SK-N-SH treated with all-trans-retinoic acid at 6 μM for 48 hours (cell line): ENCODE results near the gene CARD8.

Experiments
- BACH2 ChIP-seq: fragments of 250-450 bp; sonication (Bioruptor Pico); IDR thresholded peaks from 2 replicates; pipeline ENCODE4 v1.9.0; 2021; ENCODE audit warnings: mild to moderate bottlenecking, borderline replicate concordance
- OSR1 ChIP-seq: fragments of 250-450 bp; sonication (Bioruptor Pico); IDR thresholded peaks from 2 replicates; pipeline ENCODE4 v1.8.0; 2022; ENCODE audit warnings: moderate library complexity, mild to moderate bottlenecking, inconsistent platforms
- PPARA ChIP-seq: fragments of 250-450 bp; sonication (Bioruptor Pico); IDR thresholded peaks from 2 replicates; pipeline ENCODE4 v1.5.0; 2020; ENCODE audit warnings: mild to moderate bottlenecking, borderline replicate concordance
- ZNF8 ChIP-seq: fragments of 450-650 bp; formaldehyde crosslinking; IDR thresholded peaks from 2 replicates; pipeline ENCODE4 v1.5.0; 2020; ENCODE audit warnings: mild to moderate bottlenecking, moderate library complexity
- TF ChIP-seq, protein P1 (sequence below): fragments of 250-450 bp; sonication (Bioruptor Pico); IDR thresholded peaks from 2 replicates; pipeline ENCODE4 v1.8.0; 2020; ENCODE audit warnings: mild to moderate bottlenecking, moderate library complexity, borderline replicate concordance
- TF ChIP-seq, protein P2 (sequence below): fragments of 250-450 bp; sonication (Bioruptor Pico); IDR thresholded peaks from 2 replicates; pipeline ENCODE4 v1.5.1; 2021; ENCODE audit warnings: mild to moderate bottlenecking, moderate library complexity

DNA sequence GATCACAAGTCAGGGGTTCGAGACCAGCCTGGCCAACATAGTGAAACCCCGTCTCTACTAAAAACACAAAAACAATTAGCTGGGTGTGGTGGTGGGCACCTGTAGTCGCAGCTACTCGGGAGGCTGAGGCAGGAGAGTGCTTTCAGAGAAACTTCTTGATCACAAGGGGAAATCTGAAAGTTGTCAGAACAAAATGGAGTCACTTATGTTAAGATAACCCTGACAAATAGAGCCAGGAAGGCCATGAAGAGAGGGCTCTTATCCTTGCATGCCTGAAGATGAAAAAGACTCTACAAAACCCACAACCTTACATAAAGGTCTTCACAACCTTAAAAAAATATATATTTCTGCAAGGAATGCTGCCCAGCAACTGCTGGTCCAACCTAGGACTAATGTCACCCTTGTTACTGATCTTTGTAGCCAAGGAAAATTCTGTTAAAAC lies 1.2 kb downstream of the CARD8 start:
- TF ChIP-seq ZNF8 (CRISPR knock-in tag) (no peak), BACH2 (CRISPR knock-in tag) (no peak), PPARA (CRISPR knock-in tag) (no peak), OSR1 (CRISPR knock-in tag) (no peak)
- TF ChIP-seq, protein P1, sequence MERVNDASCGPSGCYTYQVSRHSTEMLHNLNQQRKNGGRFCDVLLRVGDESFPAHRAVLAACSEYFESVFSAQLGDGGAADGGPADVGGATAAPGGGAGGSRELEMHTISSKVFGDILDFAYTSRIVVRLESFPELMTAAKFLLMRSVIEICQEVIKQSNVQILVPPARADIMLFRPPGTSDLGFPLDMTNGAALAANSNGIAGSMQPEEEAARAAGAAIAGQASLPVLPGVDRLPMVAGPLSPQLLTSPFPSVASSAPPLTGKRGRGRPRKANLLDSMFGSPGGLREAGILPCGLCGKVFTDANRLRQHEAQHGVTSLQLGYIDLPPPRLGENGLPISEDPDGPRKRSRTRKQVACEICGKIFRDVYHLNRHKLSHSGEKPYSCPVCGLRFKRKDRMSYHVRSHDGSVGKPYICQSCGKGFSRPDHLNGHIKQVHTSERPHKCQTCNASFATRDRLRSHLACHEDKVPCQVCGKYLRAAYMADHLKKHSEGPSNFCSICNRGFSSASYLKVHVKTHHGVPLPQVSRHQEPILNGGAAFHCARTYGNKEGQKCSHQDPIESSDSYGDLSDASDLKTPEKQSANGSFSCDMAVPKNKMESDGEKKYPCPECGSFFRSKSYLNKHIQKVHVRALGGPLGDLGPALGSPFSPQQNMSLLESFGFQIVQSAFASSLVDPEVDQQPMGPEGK = no peak
- TF ChIP-seq, protein P2, sequence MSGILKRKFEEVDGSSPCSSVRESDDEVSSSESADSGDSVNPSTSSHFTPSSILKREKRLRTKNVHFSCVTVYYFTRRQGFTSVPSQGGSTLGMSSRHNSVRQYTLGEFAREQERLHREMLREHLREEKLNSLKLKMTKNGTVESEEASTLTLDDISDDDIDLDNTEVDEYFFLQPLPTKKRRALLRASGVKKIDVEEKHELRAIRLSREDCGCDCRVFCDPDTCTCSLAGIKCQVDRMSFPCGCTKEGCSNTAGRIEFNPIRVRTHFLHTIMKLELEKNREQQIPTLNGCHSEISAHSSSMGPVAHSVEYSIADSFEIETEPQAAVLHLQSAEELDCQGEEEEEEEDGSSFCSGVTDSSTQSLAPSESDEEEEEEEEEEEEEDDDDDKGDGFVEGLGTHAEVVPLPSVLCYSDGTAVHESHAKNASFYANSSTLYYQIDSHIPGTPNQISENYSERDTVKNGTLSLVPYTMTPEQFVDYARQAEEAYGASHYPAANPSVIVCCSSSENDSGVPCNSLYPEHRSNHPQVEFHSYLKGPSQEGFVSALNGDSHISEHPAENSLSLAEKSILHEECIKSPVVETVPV (CRISPR knock-in tag) = no peak
